ENCODE results near the gene SALL1. TPM values are rescaled to one million over a fixed set of nuclear protein-coding genes. Genes with fewer than 3 reads are reported as not detected.

The SALL1 gene
- total and polyA plus RNA-seq, 2 donors (not counting 3 experiments of a cell fraction or from before 2014, with no cell fraction given) = not detected

GRCh38 chr16:51133183-51133582 lies 17.9 kb downstream of the SALL1 start:
- intact Hi-C loops (cut with micrococcal nuclease) (no loop called here), dilution Hi-C loops (cut with MboI; ENCODE audit: extremely low pct_ligation_motif_present, low sequenced_read_pairs) (no loop called here)
- no peak for DNase-seq (ENCODE audit: low read depth, low spot score)
- no peak overlapping the region for H3K27ac ChIP-seq (ENCODE audit: insufficient read depth, low read depth, low read length)
- ChIA-PET CTCF (no interaction called here), POLR2A (no interaction called here)
- H3K9ac ChIP-seq (replicated peaks; ENCODE audit: extremely low read depth, insufficient read depth, low read length) = no peak overlapping the region
- no peaks in the 10 kb centered on the region for H3K79me2 ChIP-seq (ENCODE audit: control insufficient read depth, insufficient read depth, low read length)
- no peak overlapping the region for H3K4me2 ChIP-seq (ENCODE audit: insufficient read depth, low read length)
- no TSS peak for BruUV-seq (replicated peaks)
- H3K9me1 ChIP-seq (replicated peaks; ENCODE audit: control insufficient read depth, extremely low read depth, insufficient read depth, low read length) = no peaks in the 10 kb centered on the region
- no peaks in the 10 kb centered on the region for H3K27me3 ChIP-seq (ENCODE audit: control insufficient read depth in 2 of 2, insufficient read depth in 2 of 2, low read length in 2 of 2)
- H3K36me3 ChIP-seq (ENCODE audit: control insufficient read depth in 2 of 2, extremely low read depth in 1 of 2, insufficient read depth in 2 of 2, low read length in 2 of 2) = no peaks in the 10 kb centered on the region
- no peak overlapping the region for H2AFZ ChIP-seq (ENCODE audit: low read depth, low read length)
- no peaks in the 10 kb centered on the region for H4K20me1 ChIP-seq (replicated peaks; ENCODE audit: control insufficient read depth, extremely low read depth, insufficient read depth, low read length)
- no peak overlapping the region for H3K4me3 ChIP-seq (replicated peaks in 1 of 3; ENCODE audit: insufficient read depth in 1 of 3, low read depth in 1 of 3, low read length in 3 of 3)
- FAIRE-seq = no peak
- no peaks in the 10 kb centered on the region for H3K9me3 ChIP-seq (replicated peaks; ENCODE audit: control insufficient read depth, insufficient read depth, low read length)
- H3K4me1 ChIP-seq (ENCODE audit: control insufficient read depth, extremely low read depth, insufficient read depth, low read length) = no peaks in the 10 kb centered on the region
- no peak for TF ChIP-seq CTCF (IDR thresholded peaks at IDR 0.05; ENCODE audit: extremely low read depth in 1 of 2, insufficient read depth in 1 of 2, low read depth in 1 of 2, low read length in 2 of 2)
- TF ChIP-seq JUN (IDR thresholded peaks at IDR 0.05; ENCODE audit: borderline replicate concordance, insufficient read depth, insufficient read length, low read depth) = no peak
- no peak for TF ChIP-seq GATA2 (IDR thresholded peaks at IDR 0.05; ENCODE audit: insufficient read depth, insufficient read length, low read depth, low read length)
- no peak for TF ChIP-seq EZH2 (IDR thresholded peaks at IDR 0.05; ENCODE audit: borderline replicate concordance, low read depth, low read length, severe bottlenecking)
- TF ChIP-seq MYC (IDR thresholded peaks at IDR 0.05; ENCODE audit: low read depth, low read length) = no peak
- no peak for TF ChIP-seq FOS (IDR thresholded peaks at IDR 0.05; ENCODE audit: borderline replicate concordance, insufficient read depth, low read length)
- TF ChIP-seq POLR2A (IDR thresholded peaks at IDR 0.05; ENCODE audit: low read depth, low read length) = no peak
- no peak for TF ChIP-seq MAX (IDR thresholded peaks at IDR 0.05; ENCODE audit: insufficient read depth, insufficient read length)
- TF ChIP-seq POLR2AphosphoS5 (IDR thresholded peaks at IDR 0.05; ENCODE audit: insufficient read depth, low read depth, low read length) = no peak
